GM23338 (cell line): ENCODE results near the gene CCDC177. TPM values are rescaled to one million over a fixed set of nuclear protein-coding genes. Genes with fewer than 3 reads are reported as not detected.

Source experiments
- ATAC-seq: fragments of 200-7000 bp; cut with Tn5 transposase; 3 replicates; pipeline ENCODE4 v1.9.1; 2020
- DNase-seq: peaks from one replicate; pipeline ENCODE4 v3.0.0-alpha.2; 2015; ENCODE audit warnings: low spot score
- H2AFZ ChIP-seq: fragments of 200-600 bp; sonication (generic); 2 replicates; pipeline ENCODE4 v1.8.0; 2016; ENCODE audit warnings: antibody characterized with exemption, mild to moderate bottlenecking, moderate library complexity
- H3F3A ChIP-seq: fragments of 200-600 bp; sonication (generic); replicated peaks from 2 replicates; pipeline ENCODE4 v1.8.0; 2017; ENCODE audit warnings: antibody characterized with exemption, mixed run types, low read depth
- H3K27ac ChIP-seq: fragments of 200-600 bp; sonication (generic); 2 replicates; pipeline ENCODE4 v1.6.1; 2016; ENCODE audit warnings: low read depth
- H3K27me3 ChIP-seq: fragments of 200-600 bp; sonication (generic); 2 replicates; pipeline ENCODE4 v1.8.0; 2016; ENCODE audit warnings: mild to moderate bottlenecking, mixed run types, moderate library complexity; ENCODE audit not compliant: insufficient read depth
- H3K36me3 ChIP-seq: fragments of 200-600 bp; sonication (generic); 2 replicates; pipeline ENCODE4 v1.8.0; 2016; ENCODE audit warnings: mild to moderate bottlenecking; ENCODE audit not compliant: insufficient read depth
- H3K4me1 ChIP-seq: fragments of 200-600 bp; sonication (generic); 2 replicates; pipeline ENCODE4 v1.8.0; 2016; ENCODE audit warnings: mild to moderate bottlenecking, moderate library complexity; ENCODE audit not compliant: insufficient read depth
- H3K4me2 ChIP-seq: fragments of 200-600 bp; sonication (generic); 2 replicates; pipeline ENCODE4 v1.7.1; 2017; ENCODE audit warnings: mixed run types
- H3K4me3 ChIP-seq: fragments of 200-600 bp; sonication (generic); 2 replicates; pipeline ENCODE4 v1.6.1; 2016; ENCODE audit warnings: mixed run types
- H3K79me2 ChIP-seq: fragments of 200-600 bp; sonication (generic); replicated peaks from 2 replicates; pipeline ENCODE4 v1.8.0; 2017; ENCODE audit warnings: mild to moderate bottlenecking; ENCODE audit not compliant: insufficient read depth
- H3K9me2 ChIP-seq: fragments of 200-600 bp; sonication (generic); 2 replicates; pipeline ENCODE4 v1.8.0; 2017; ENCODE audit not compliant: insufficient read depth
- H4K20me1 ChIP-seq: fragments of 200-600 bp; sonication (generic); replicated peaks from 2 replicates; pipeline ENCODE4 v1.8.0; 2017; ENCODE audit warnings: mild to moderate bottlenecking; ENCODE audit not compliant: insufficient read depth
- H3K27ac Mint-ChIP-seq: 2 replicates; pipeline ENCODE4 v1.8.0; 2020; ENCODE audit warnings: inconsistent platforms, mild to moderate bottlenecking, moderate library complexity, mixed read lengths
- H3K27me3 Mint-ChIP-seq: 3 replicates; pipeline ENCODE4 v1.8.0; 2022; ENCODE audit warnings: low read depth, mild to moderate bottlenecking, moderate library complexity, mixed read lengths, inconsistent platforms; ENCODE audit not compliant: insufficient read depth, poor library complexity
- H3K36me3 Mint-ChIP-seq: 3 replicates; pipeline ENCODE4 v1.8.0; 2021; ENCODE audit warnings: low read depth, mild to moderate bottlenecking, inconsistent platforms, moderate library complexity, mixed read lengths
- H3K4me1 Mint-ChIP-seq: 3 replicates; pipeline ENCODE4 v1.8.0; 2020; ENCODE audit warnings: mild to moderate bottlenecking, inconsistent platforms, mixed read lengths
- H3K4me3 Mint-ChIP-seq: 3 replicates; pipeline ENCODE4 v1.8.0; 2021; ENCODE audit warnings: moderate library complexity, mild to moderate bottlenecking, inconsistent platforms, mixed read lengths
- H3K9me3 Mint-ChIP-seq: 3 replicates; pipeline ENCODE4 v1.8.0; 2020; ENCODE audit warnings: moderate library complexity, mild to moderate bottlenecking, inconsistent platforms, mixed read lengths
- CREB1 ChIP-seq: fragments of 250-450 bp; sonication (Bioruptor Pico); IDR thresholded peaks from 2 replicates; pipeline ENCODE4 v1.5.0; 2020; ENCODE audit warnings: low read depth, mild to moderate bottlenecking, moderate library complexity
- EZH2 ChIP-seq: fragments of 200-600 bp; sonication (generic); IDR thresholded peaks from one replicate; pipeline ENCODE4 v1.8.0; 2017; ENCODE audit warnings: antibody characterized with exemption, mild to moderate bottlenecking, low read depth; ENCODE audit not compliant: unreplicated experiment
- EZH2phosphoT487 ChIP-seq: fragments of 200-600 bp; sonication (generic); IDR thresholded peaks from one replicate; pipeline ENCODE4 v1.8.1; 2018; ENCODE audit warnings: antibody characterized with exemption; ENCODE audit not compliant: unreplicated experiment
- JUNB ChIP-seq: IDR thresholded peaks from one replicate; pipeline ENCODE4 v1.6.1; 2016; ENCODE audit warnings: antibody characterized with exemption; ENCODE audit not compliant: unreplicated experiment
- NANOG ChIP-seq: IDR thresholded peaks from 2 replicates; pipeline ENCODE4 v1.6.1; 2016; ENCODE audit warnings: antibody characterized with exemption, borderline replicate concordance
- POLR2AphosphoS5 ChIP-seq: IDR thresholded peaks from 2 replicates; pipeline ENCODE4 v1.6.1; 2016; ENCODE audit warnings: antibody characterized with exemption, low read depth
- STAT1 ChIP-seq: IDR thresholded peaks from one replicate; pipeline ENCODE4 v1.6.1; 2016; ENCODE audit warnings: antibody characterized with exemption; ENCODE audit not compliant: unreplicated experiment
- ZNF114 ChIP-seq: fragments of 250-450 bp; sonication (Bioruptor Pico); IDR thresholded peaks from 2 replicates; pipeline ENCODE4 v1.5.0; 2020; ENCODE audit warnings: mild to moderate bottlenecking, moderate library complexity
- ZNF331 ChIP-seq: fragments of 250-450 bp; sonication (Bioruptor Pico); IDR thresholded peaks from 2 replicates; pipeline ENCODE4 v1.5.0; 2020; ENCODE audit warnings: low read depth, mild to moderate bottlenecking, moderate library complexity
- polyA plus RNA-seq: library from polyadenylated mRNA; unstranded; fragments of >200 nt; fragmentation: Nextera tagmentation; extraction: Ambion mirVana; gene quantifications from 2 replicates; pipeline ENCODE4 v1.2.1, GENCODE V29; 2016
- total RNA-seq: library from RNA; depleted of rRNA; stranded (reverse); fragments of >200 nt; shearing (Covaris generic); gene quantifications from 2 replicates; pipeline ENCODE4 v1.2.3, GENCODE V29; 2014
- TF ChIP-seq, protein P1 (sequence below): IDR thresholded peaks from 2 replicates; pipeline ENCODE4 v1.6.1; 2016; ENCODE audit warnings: antibody characterized with exemption
- TF ChIP-seq, protein P2 (sequence below): fragments of 250-450 bp; sonication (Bioruptor Pico); IDR thresholded peaks from 2 replicates; pipeline ENCODE4 v1.5.0; 2020; ENCODE audit warnings: mild to moderate bottlenecking, moderate library complexity
- TF ChIP-seq, protein P3 (sequence below), 2 experiments: fragments of 200-600 bp in 1 of 2; sonication (generic) in 1 of 2; conservative IDR thresholded peaks; 2 replicates each; pipeline versions ENCODE4 v1.5.1 to v1.6.1; 2016 to 2017; ENCODE audit warnings: antibody characterized with exemption in 2 of 2, low read depth in 2 of 2, mild to moderate bottlenecking in 2 of 2, moderate library complexity in 1 of 2
- TF ChIP-seq, protein P4 (sequence below): IDR thresholded peaks from one replicate; pipeline ENCODE4 v1.6.1; 2018; ENCODE audit warnings: antibody characterized with exemption; ENCODE audit not compliant: unreplicated experiment

The CCDC177 gene
- total and polyA plus RNA-seq, 2 experiments from 2014 or later: 0.18 to 1.7 TPM

DNA sequence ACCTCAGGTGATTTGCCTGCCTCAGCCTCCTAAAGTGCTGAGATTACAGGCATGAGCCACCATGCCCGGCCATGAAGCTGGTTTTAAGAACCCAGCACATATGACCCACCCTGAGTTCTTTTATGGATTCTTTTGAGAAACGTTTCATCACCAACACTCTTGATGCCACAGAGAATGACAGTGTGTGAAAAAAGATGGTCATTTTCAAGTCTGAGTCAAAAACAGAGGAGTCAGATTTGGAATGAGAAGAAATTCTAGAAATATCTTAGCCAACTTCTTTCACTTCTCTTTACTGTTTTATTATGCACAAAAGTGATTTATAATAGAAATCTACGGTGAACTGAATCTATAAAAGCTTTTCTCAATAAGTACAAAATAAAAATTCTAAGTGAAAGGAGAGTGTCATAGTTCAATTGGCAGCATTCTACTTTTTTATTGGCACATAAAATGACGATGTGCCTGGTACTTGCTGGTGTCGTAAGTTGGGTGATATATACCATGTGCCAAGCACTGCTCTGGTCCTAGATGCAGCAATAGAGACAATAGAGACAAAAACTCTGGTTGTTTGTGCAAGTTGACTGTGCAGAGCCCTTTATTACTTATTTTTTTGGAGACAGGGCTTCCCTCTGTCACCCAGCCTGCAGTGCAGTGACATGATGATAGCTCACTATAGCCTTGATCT lies 33.9 kb downstream of the CCDC177 start:
- TF ChIP-seq POLR2AphosphoS5: no peak
- TF ChIP-seq CREB1 (CRISPR knock-in tag): no peak
- TF ChIP-seq, protein P1, sequence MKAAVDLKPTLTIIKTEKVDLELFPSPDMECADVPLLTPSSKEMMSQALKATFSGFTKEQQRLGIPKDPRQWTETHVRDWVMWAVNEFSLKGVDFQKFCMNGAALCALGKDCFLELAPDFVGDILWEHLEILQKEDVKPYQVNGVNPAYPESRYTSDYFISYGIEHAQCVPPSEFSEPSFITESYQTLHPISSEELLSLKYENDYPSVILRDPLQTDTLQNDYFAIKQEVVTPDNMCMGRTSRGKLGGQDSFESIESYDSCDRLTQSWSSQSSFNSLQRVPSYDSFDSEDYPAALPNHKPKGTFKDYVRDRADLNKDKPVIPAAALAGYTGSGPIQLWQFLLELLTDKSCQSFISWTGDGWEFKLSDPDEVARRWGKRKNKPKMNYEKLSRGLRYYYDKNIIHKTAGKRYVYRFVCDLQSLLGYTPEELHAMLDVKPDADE: no peak
- TF ChIP-seq NANOG: no peak
- TF ChIP-seq ZNF114: no peak
- TF ChIP-seq, protein P2, sequence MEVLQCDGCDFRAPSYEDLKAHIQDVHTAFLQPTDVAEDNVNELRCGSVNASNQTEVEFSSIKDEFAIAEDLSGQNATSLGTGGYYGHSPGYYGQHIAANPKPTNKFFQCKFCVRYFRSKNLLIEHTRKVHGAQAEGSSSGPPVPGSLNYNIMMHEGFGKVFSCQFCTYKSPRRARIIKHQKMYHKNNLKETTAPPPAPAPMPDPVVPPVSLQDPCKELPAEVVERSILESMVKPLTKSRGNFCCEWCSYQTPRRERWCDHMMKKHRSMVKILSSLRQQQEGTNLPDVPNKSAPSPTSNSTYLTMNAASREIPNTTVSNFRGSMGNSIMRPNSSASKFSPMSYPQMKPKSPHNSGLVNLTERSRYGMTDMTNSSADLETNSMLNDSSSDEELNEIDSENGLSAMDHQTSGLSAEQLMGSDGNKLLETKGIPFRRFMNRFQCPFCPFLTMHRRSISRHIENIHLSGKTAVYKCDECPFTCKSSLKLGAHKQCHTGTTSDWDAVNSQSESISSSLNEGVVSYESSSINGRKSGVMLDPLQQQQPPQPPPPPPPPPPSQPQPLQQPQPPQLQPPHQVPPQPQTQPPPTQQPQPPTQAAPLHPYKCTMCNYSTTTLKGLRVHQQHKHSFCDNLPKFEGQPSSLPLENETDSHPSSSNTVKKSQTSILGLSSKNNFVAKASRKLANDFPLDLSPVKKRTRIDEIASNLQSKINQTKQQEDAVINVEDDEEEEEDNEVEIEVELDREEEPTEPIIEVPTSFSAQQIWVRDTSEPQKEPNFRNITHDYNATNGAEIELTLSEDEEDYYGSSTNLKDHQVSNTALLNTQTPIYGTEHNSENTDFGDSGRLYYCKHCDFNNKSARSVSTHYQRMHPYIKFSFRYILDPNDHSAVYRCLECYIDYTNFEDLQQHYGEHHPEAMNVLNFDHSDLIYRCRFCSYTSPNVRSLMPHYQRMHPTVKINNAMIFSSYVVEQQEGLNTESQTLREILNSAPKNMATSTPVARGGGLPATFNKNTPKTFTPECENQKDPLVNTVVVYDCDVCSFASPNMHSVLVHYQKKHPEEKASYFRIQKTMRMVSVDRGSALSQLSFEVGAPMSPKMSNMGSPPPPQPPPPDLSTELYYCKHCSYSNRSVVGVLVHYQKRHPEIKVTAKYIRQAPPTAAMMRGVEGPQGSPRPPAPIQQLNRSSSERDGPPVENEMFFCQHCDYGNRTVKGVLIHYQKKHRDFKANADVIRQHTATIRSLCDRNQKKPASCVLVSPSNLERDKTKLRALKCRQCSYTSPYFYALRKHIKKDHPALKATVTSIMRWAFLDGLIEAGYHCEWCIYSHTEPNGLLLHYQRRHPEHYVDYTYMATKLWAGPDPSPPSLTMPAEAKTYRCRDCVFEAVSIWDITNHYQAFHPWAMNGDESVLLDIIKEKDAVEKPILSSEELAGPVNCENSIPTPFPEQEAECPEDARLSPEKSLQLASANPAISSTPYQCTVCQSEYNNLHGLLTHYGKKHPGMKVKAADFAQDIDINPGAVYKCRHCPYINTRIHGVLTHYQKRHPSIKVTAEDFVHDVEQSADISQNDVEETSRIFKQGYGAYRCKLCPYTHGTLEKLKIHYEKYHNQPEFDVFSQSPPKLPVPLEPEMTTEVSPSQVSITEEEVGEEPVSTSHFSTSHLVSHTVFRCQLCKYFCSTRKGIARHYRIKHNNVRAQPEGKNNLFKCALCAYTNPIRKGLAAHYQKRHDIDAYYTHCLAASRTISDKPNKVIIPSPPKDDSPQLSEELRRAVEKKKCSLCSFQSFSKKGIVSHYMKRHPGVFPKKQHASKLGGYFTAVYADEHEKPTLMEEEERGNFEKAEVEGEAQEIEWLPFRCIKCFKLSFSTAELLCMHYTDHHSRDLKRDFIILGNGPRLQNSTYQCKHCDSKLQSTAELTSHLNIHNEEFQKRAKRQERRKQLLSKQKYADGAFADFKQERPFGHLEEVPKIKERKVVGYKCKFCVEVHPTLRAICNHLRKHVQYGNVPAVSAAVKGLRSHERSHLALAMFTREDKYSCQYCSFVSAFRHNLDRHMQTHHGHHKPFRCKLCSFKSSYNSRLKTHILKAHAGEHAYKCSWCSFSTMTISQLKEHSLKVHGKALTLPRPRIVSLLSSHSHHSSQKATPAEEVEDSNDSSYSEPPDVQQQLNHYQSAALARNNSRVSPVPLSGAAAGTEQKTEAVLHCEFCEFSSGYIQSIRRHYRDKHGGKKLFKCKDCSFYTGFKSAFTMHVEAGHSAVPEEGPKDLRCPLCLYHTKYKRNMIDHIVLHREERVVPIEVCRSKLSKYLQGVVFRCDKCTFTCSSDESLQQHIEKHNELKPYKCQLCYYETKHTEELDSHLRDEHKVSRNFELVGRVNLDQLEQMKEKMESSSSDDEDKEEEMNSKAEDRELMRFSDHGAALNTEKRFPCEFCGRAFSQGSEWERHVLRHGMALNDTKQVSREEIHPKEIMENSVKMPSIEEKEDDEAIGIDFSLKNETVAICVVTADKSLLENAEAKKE (CRISPR knock-in tag): no peak
- TF ChIP-seq, protein P3, sequence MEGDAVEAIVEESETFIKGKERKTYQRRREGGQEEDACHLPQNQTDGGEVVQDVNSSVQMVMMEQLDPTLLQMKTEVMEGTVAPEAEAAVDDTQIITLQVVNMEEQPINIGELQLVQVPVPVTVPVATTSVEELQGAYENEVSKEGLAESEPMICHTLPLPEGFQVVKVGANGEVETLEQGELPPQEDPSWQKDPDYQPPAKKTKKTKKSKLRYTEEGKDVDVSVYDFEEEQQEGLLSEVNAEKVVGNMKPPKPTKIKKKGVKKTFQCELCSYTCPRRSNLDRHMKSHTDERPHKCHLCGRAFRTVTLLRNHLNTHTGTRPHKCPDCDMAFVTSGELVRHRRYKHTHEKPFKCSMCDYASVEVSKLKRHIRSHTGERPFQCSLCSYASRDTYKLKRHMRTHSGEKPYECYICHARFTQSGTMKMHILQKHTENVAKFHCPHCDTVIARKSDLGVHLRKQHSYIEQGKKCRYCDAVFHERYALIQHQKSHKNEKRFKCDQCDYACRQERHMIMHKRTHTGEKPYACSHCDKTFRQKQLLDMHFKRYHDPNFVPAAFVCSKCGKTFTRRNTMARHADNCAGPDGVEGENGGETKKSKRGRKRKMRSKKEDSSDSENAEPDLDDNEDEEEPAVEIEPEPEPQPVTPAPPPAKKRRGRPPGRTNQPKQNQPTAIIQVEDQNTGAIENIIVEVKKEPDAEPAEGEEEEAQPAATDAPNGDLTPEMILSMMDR (conservative IDR thresholded peaks at IDR 0.05; ENCODE audit: low read depth in 2 of 2): no peak
- TF ChIP-seq, protein P4, sequence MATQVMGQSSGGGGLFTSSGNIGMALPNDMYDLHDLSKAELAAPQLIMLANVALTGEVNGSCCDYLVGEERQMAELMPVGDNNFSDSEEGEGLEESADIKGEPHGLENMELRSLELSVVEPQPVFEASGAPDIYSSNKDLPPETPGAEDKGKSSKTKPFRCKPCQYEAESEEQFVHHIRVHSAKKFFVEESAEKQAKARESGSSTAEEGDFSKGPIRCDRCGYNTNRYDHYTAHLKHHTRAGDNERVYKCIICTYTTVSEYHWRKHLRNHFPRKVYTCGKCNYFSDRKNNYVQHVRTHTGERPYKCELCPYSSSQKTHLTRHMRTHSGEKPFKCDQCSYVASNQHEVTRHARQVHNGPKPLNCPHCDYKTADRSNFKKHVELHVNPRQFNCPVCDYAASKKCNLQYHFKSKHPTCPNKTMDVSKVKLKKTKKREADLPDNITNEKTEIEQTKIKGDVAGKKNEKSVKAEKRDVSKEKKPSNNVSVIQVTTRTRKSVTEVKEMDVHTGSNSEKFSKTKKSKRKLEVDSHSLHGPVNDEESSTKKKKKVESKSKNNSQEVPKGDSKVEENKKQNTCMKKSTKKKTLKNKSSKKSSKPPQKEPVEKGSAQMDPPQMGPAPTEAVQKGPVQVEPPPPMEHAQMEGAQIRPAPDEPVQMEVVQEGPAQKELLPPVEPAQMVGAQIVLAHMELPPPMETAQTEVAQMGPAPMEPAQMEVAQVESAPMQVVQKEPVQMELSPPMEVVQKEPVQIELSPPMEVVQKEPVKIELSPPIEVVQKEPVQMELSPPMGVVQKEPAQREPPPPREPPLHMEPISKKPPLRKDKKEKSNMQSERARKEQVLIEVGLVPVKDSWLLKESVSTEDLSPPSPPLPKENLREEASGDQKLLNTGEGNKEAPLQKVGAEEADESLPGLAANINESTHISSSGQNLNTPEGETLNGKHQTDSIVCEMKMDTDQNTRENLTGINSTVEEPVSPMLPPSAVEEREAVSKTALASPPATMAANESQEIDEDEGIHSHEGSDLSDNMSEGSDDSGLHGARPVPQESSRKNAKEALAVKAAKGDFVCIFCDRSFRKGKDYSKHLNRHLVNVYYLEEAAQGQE: no peak
- no peak for TF ChIP-seq ZNF331 (CRISPR knock-in tag)
- no peak for TF ChIP-seq STAT1
- TF ChIP-seq EZH2phosphoT487: no peak
- no peak for TF ChIP-seq JUNB
- no peak for TF ChIP-seq EZH2
- H3K27ac ChIP-seq: no peak overlapping the region
- no peaks in the 10 kb centered on the region for H3F3A ChIP-seq
- H4K20me1 ChIP-seq: no peaks in the 10 kb centered on the region
- H3K4me2 ChIP-seq: no peak overlapping the region
- no peaks in the 10 kb centered on the region for H3K9me2 ChIP-seq
- Mint-ChIP-seq H3K4me3 (no peak overlapping the region), H3K36me3 (no peaks in the 10 kb centered on the region), H3K27ac (no peak overlapping the region), H3K4me1 (no peaks in the 10 kb centered on the region), H3K9me3 (peaks cover 1% of the 10 kb centered on the region; the same call in 1 of the 3 replicates), H3K27me3 (no peaks in the 10 kb centered on the region)
- ATAC-seq (no peak), DNase-seq (no peak)
- no peak overlapping the region for H3K4me3 ChIP-seq
- H3K79me2 ChIP-seq: no peaks in the 10 kb centered on the region
- no peaks in the 10 kb centered on the region for H3K4me1 ChIP-seq
- H3K27me3 ChIP-seq: no peaks in the 10 kb centered on the region
- no peaks in the 10 kb centered on the region for H3K36me3 ChIP-seq
- no peak overlapping the region for H2AFZ ChIP-seq
